ENCODE results near the gene EYA2. TPM values are rescaled to one million over a fixed set of nuclear protein-coding genes. Genes with fewer than 3 reads are reported as not detected.
"Not testable (repeated sequence)": the region's sequence is repeated elsewhere in the genome, so short reads cannot be mapped to it uniquely, and the experiment has no call there.

The EYA2 gene
- total RNA-seq, 2 donors from 2014 or later = 3.5 to 3.8 TPM

DNA sequence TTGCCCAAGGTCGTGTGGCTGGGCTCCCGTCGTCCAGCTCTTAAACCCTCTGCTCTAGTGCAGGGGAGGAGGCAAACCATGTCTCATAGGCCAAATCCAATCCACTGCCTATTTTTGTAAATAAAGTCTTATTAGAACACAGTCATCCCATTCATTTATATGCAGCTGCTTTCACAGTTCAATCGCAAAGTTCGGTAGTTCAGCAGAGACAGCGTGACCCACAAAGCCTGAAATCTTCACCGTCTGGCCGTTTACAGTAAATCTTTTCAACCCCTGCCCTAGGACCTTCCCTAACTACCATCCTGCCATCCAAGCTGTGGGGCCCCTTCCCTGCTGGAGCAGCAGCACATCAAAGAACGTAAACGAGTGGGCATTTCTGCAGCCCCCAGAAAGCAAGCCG lies 65.9 kb downstream of the EYA2 start:
- H3K36me3 ChIP-seq = no peaks in the 10 kb centered on the region
- TF ChIP-seq CTCF (IDR thresholded peaks at IDR 0.05) = no peak
- ATAC-seq (ENCODE audit: insufficient number of reproducible peaks, low FRiP score, low read depth) (no peak), DNase-seq (ENCODE audit: low spot score) (no peak)
- H3K9me3 ChIP-seq = no peaks in the 10 kb centered on the region
- no peaks in the 10 kb centered on the region for H3K27me3 ChIP-seq (replicated peaks; ENCODE audit: insufficient read depth)
- no peaks in the 10 kb centered on the region for H3K4me1 ChIP-seq (ENCODE audit: control insufficient read depth in 1 of 2, low read depth in 2 of 2)
- H3K4me3 ChIP-seq = no peak overlapping the region
- H3K27ac ChIP-seq = no peak overlapping the region

DNA sequence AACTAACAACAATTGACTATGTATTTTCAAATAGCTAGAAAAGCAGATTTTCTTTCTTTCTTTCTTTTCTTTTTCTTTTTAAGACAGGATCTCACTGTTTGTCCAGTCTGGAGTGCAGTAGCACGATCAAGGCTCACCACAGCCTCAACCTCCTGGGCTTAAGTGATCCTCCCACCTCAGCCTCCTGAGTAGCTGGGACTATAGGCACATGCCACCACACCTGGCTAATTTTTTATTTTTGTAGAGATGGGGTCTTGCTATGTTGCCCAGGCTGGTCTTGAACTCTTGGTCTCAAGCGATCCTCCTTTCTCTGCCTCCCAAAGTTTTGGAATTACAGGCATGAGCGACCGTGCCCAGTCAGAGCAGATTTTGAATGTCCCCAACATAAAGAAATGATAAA lies 67.3 kb downstream of the EYA2 start:
- not testable (repeated sequence) for ATAC-seq (ENCODE audit: insufficient number of reproducible peaks, low FRiP score, low read depth); DNase-seq (ENCODE audit: low spot score); H3K27me3 ChIP-seq (replicated peaks; ENCODE audit: insufficient read depth); H3K4me1 ChIP-seq (ENCODE audit: control insufficient read depth in 1 of 2, low read depth in 2 of 2); H3K9me3 ChIP-seq; H3K36me3 ChIP-seq; H3K4me3 ChIP-seq; H3K27ac ChIP-seq

- ATAC-seq (ENCODE audit: insufficient number of reproducible peaks, low FRiP score, low read depth) (no peak), DNase-seq (ENCODE audit: low spot score) (no peak)
- H3K4me1 ChIP-seq (ENCODE audit: control insufficient read depth in 1 of 2, low read depth in 2 of 2) = no peaks in the 10 kb centered on the region
- H3K27me3 ChIP-seq (replicated peaks; ENCODE audit: insufficient read depth) = no peaks in the 10 kb centered on the region
- no peaks in the 10 kb centered on the region for H3K9me3 ChIP-seq
- H3K36me3 ChIP-seq = no peaks in the 10 kb centered on the region
- no peak overlapping the region for H3K4me3 ChIP-seq
- TF ChIP-seq CTCF (IDR thresholded peaks at IDR 0.05) = no peak
- H3K27ac ChIP-seq = no peak overlapping the region
Measured at GRCh38 chr20:46962452-46963195, 68.0 kb downstream of the EYA2 start.

DNA sequence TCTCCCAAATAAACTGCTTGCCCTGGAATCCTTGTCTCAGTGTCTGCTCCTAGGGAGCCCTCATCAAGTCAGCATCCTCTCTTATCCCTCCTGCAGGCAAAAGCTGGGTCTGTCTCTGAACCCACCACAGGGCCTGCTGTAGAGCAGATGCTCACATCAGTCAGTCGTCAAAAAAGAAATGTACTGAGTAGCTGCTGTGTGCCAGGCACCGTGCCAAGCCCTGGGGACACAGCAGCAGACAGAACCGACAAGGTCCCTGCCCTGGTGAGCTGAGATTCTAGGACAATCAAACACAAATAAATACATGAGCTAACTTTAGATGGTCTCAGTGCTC lies 68.5 kb downstream of the EYA2 start:
- Histone ChIP-seq H3K4me3 (no peak overlapping the region), H3K4me1 (ENCODE audit: control insufficient read depth in 1 of 2, low read depth in 2 of 2) (no peaks in the 10 kb centered on the region), H3K9me3 (no peaks in the 10 kb centered on the region), H3K27ac (no peak overlapping the region), H3K36me3 (no peaks in the 10 kb centered on the region), H3K27me3 (replicated peaks; ENCODE audit: insufficient read depth) (no peaks in the 10 kb centered on the region)
- ATAC-seq (ENCODE audit: insufficient number of reproducible peaks, low FRiP score, low read depth) (no peak), DNase-seq (ENCODE audit: low spot score) (no peak)
- TF ChIP-seq CTCF (IDR thresholded peaks at IDR 0.05) = no peak

DNA sequence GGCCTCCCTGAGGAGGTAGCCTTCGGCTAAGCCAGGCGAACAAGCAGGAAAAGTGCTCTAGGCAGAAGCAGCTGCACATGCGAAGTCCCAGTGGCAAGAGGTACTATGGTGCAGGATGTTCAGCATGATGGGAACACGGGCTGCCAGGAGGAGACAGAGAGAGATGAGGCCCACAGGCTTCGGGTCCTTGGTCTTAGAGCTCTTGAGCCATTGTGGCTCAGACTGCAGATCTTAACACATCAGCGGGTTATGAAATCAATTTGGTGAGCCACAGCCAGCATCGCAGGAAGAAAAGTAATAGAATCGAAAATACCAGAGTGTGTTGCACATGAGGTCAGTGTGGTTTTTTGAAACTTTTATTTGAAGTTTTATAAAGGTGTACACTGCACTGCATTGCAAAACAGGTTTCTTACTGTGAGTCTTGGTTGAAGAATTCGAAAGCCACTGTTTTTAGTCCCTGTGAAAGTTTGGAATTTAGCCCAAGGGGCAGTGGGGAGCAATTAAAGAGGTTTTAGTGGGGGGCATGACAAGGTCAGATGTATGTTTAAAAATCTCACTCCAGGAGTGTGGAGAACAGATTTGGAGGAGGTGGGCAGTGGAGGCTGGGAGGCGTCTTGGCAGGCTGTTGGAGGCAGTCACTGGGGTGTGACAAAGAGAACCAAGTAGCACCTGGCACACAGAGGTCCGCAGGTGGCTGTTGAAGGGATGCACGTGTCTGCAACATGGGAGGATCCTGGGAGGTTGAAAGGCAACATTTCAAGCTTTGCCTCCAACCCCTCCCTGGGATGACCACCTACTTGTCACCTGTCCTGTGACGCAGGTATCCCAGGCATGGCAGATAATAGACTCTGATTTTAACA lies 69.3 kb downstream of the EYA2 start:
- TF ChIP-seq CTCF (IDR thresholded peaks at IDR 0.05) = no peak
- no peak overlapping the region for H3K4me3 ChIP-seq
- H3K36me3 ChIP-seq = no peaks in the 10 kb centered on the region
- ATAC-seq (ENCODE audit: insufficient number of reproducible peaks, low FRiP score, low read depth) (no peak), DNase-seq (ENCODE audit: low spot score) (no peak)
- no peaks in the 10 kb centered on the region for H3K27me3 ChIP-seq (replicated peaks; ENCODE audit: insufficient read depth)
- no peaks in the 10 kb centered on the region for H3K4me1 ChIP-seq (ENCODE audit: control insufficient read depth in 1 of 2, low read depth in 2 of 2)
- H3K27ac ChIP-seq = no peak overlapping the region
- no peaks in the 10 kb centered on the region for H3K9me3 ChIP-seq

Measured in thoracic aorta (tissue), 2 donors.